ENCODE results near the gene DMTF1. TPM values are rescaled to one million over a fixed set of nuclear protein-coding genes. Genes with fewer than 3 reads are reported as not detected.

The DMTF1 gene
- total and polyA plus RNA-seq, 9 of the 15 experiments (the other 6 are each of a cell fraction or from before 2014, with no cell fraction given): 25.7 to 208 (median 74.7) TPM

GRCh38 chr7:87188930-87189329, 36.7 kb downstream of the DMTF1 start (continued):
- TF ChIP-seq, protein P1, sequence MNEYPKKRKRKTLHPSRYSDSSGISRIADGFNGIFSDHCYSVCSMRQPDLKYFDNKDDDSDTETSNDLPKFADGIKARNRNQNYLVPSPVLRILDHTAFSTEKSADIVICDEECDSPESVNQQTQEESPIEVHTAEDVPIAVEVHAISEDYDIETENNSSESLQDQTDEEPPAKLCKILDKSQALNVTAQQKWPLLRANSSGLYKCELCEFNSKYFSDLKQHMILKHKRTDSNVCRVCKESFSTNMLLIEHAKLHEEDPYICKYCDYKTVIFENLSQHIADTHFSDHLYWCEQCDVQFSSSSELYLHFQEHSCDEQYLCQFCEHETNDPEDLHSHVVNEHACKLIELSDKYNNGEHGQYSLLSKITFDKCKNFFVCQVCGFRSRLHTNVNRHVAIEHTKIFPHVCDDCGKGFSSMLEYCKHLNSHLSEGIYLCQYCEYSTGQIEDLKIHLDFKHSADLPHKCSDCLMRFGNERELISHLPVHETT (CRISPR knock-in tag; conservative IDR thresholded peaks at IDR 0.05 in 1 of 2, IDR thresholded peaks at IDR 0.05 in 1 of 2): no peak
- no peak for TF ChIP-seq SIN3A (IDR thresholded peaks at IDR 0.05; ENCODE audit: borderline replicate concordance in 2 of 2, control insufficient read depth in 1 of 2, low read depth in 2 of 2, low read length in 2 of 2)
- TF ChIP-seq HSF4 (CRISPR knock-in tag; IDR thresholded peaks at IDR 0.05; ENCODE audit: borderline replicate concordance): no peak

DNA sequence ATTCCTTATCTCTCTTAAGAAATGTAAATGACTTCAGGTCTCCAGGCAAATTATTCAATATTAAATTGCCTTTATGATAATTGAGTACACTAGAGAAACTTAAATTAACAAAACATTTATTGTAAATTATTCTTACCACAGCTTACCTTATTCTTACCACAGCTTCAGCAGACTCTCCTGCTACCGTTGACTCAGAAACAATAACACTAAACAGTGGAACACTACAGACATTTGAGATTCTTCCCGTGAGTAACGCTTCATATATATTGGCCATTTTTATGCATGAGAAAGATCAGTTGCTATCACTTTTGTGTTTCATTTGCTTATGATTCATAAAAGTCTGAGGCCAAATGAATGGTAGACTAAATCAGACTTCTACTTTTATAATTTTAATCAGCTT, 38.5 kb downstream of the DMTF1 start:
- in situ Hi-C loops (cut with MboI): no loop called here
- ATAC-seq (no peak), FAIRE-seq (no peak), DNase-seq (ENCODE audit: extremely low read depth in 1 of 4, low spot score in 3 of 4) (no peak)
- no TSS peak for BruUV-seq (replicated peaks)
- CTCF ChIA-PET (ENCODE audit: low intra/inter-chr PET ratio): no interaction called here
- Histone ChIP-seq H3K4me1 (replicated peaks in 1 of 2; ENCODE audit: control insufficient read depth in 2 of 2, insufficient read depth in 2 of 2, low read length in 2 of 2) (no peaks in the 10 kb centered on the region), H3K27ac (ENCODE audit: extremely low read depth, low read depth, low read length) (no peak overlapping the region), H3K9me3 (replicated peaks; ENCODE audit: control insufficient read depth, insufficient read depth, low read depth, low read length) (no peaks in the 10 kb centered on the region), H3K27me3 (ENCODE audit: control insufficient read depth in 2 of 2, insufficient read depth in 2 of 2, low read length in 2 of 2) (no peaks in the 10 kb centered on the region), H3K79me2 (ENCODE audit: control insufficient read depth, insufficient read depth, low read length) (no peaks in the 10 kb centered on the region), H3K9me1 (ENCODE audit: control insufficient read depth, insufficient read depth, low read length) (no peaks in the 10 kb centered on the region), H3K9ac (ENCODE audit: insufficient read depth in 1 of 2, low read depth in 2 of 2, low read length in 2 of 2) (no peak overlapping the region), H3K4me2 (ENCODE audit: insufficient read depth, low read length) (no peak overlapping the region), H2AFZ (ENCODE audit: low read depth, low read length) (no peak overlapping the region), H3K4me3 (no peak overlapping the region), H4K20me1 (replicated peaks; ENCODE audit: control insufficient read depth, insufficient read depth, low read length) (no peaks in the 10 kb centered on the region), H3K36me3 (ENCODE audit: control insufficient read depth, insufficient read depth, low read length) (peaks cover 95% of the 10 kb centered on the region)
- POLR2A ChIA-PET: no interaction called here
- TF ChIP-seq, protein P2, sequence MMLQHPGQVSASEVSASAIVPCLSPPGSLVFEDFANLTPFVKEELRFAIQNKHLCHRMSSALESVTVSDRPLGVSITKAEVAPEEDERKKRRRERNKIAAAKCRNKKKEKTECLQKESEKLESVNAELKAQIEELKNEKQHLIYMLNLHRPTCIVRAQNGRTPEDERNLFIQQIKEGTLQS (IDR thresholded peaks at IDR 0.05): no peak
- TF ChIP-seq, protein P2 (CRISPR knock-in tag; conservative IDR thresholded peaks at IDR 0.05): no peak
- TF ChIP-seq, protein P1 (CRISPR knock-in tag; conservative IDR thresholded peaks at IDR 0.05 in 1 of 2, IDR thresholded peaks at IDR 0.05 in 1 of 2): no peak
- WGBS (ENCODE audit: insufficient coverage, low coverage, missing lambda C conversion rate): 93% methylated on average over 3 of the region's 3 CpGs
- intact Hi-C loops (cut with micrococcal nuclease): no loop called here

Data from K562 (cell line).